ENCODE data around the gene CNOT6L. TPM values are rescaled to one million over a fixed set of nuclear protein-coding genes. Genes with fewer than 3 reads are reported as not detected.
"Not testable (repeated sequence)": the region's sequence is repeated elsewhere in the genome, so short reads cannot be mapped to it uniquely, and the experiment has no call there.

CNOT6L gene
- total RNA-seq, 1 experiment from 2014 or later: 29.7 TPM

- BruUV-seq (replicated peaks): no TSS peak
Observed at GRCh38 chr4:77782102-77782835, 36.9 kb downstream of the CNOT6L start.

DNA sequence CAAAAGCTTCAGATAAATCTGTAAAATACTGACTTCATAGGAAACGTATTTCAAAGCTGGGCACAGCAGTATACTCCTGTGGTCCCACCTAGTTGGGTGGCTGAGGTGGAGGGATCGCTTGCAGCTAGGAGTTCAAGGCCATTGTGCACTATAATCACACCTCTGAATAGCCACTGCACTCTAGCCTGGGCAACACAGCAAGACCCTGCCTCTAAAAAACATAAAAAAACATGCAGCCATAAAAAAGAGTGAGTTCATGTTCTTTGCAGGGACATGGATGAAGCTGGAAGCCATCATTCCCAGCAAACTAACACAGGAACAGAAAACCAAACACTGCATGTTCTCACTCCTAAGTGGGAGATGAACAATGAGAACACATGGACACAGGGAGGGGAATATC, 38.4 kb downstream of the CNOT6L start:
- H3K4me3 Mint-ChIP-seq (ENCODE audit: low read depth, unreplicated experiment); H3K36me3 Mint-ChIP-seq (ENCODE audit: insufficient read depth, unreplicated experiment); H3K27ac Mint-ChIP-seq (ENCODE audit: unreplicated experiment); BruUV-seq (replicated peaks); H3K9me3 Mint-ChIP-seq (ENCODE audit: low read depth, unreplicated experiment); DNase-seq; H3K4me1 Mint-ChIP-seq (ENCODE audit: low read depth, unreplicated experiment); intact Hi-C loops (cut with micrococcal nuclease; ENCODE audit: unreplicated experiment); H3K27me3 Mint-ChIP-seq (ENCODE audit: unreplicated experiment); CTCF ChIA-PET: not testable (repeated sequence)

More at GRCh38 chr4:77782102-77782835, 36.9 kb downstream of the CNOT6L start:
- Mint-ChIP-seq H3K9me3 (ENCODE audit: low read depth, unreplicated experiment) (no peaks in the 10 kb centered on the region), H3K27me3 (ENCODE audit: unreplicated experiment) (no peaks in the 10 kb centered on the region), H3K4me1 (ENCODE audit: low read depth, unreplicated experiment) (peaks cover 6% of the 10 kb centered on the region), H3K27ac (ENCODE audit: unreplicated experiment) (no peak overlapping the region), H3K4me3 (ENCODE audit: low read depth, unreplicated experiment) (no peak overlapping the region), H3K36me3 (ENCODE audit: insufficient read depth, unreplicated experiment) (no peaks in the 10 kb centered on the region)
- CTCF ChIA-PET: interaction anchor here (0.6 to 0.7 kb wide), 2 partner anchors 979 to 1980 kb away, joined by 4 read pairs; no protein-coding TSS in a partner anchor
- intact Hi-C loops (cut with micrococcal nuclease; ENCODE audit: unreplicated experiment): no loop called here
- no peak for DNase-seq
- TF ChIP-seq, protein P1, sequence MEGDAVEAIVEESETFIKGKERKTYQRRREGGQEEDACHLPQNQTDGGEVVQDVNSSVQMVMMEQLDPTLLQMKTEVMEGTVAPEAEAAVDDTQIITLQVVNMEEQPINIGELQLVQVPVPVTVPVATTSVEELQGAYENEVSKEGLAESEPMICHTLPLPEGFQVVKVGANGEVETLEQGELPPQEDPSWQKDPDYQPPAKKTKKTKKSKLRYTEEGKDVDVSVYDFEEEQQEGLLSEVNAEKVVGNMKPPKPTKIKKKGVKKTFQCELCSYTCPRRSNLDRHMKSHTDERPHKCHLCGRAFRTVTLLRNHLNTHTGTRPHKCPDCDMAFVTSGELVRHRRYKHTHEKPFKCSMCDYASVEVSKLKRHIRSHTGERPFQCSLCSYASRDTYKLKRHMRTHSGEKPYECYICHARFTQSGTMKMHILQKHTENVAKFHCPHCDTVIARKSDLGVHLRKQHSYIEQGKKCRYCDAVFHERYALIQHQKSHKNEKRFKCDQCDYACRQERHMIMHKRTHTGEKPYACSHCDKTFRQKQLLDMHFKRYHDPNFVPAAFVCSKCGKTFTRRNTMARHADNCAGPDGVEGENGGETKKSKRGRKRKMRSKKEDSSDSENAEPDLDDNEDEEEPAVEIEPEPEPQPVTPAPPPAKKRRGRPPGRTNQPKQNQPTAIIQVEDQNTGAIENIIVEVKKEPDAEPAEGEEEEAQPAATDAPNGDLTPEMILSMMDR (IDR thresholded peaks at IDR 0.05; ENCODE audit: unreplicated experiment): no peak

GRCh38 chr4:77777135-77777807, 41.9 kb downstream of the CNOT6L start:
- intact Hi-C loops (cut with micrococcal nuclease; ENCODE audit: unreplicated experiment): no loop called here
- no peak overlapping the region for H3K4me3 Mint-ChIP-seq (ENCODE audit: low read depth, unreplicated experiment)
- CTCF ChIA-PET: interaction anchor here (0.6 kb wide), 1 partner anchor 60 kb away, joined by 4 read pairs; no protein-coding TSS in a partner anchor

GRCh38 chr4:77776182-77777134, 42.7 kb downstream of the CNOT6L start:
- intact Hi-C loops (cut with micrococcal nuclease; ENCODE audit: unreplicated experiment): no loop called here
- DNase-seq: no peak
- CTCF ChIA-PET: no interaction called here
- Mint-ChIP-seq H3K27me3 (ENCODE audit: unreplicated experiment) (no peaks in the 10 kb centered on the region), H3K4me3 (ENCODE audit: low read depth, unreplicated experiment) (no peak overlapping the region), H3K36me3 (ENCODE audit: insufficient read depth, unreplicated experiment) (no peaks in the 10 kb centered on the region), H3K27ac (ENCODE audit: unreplicated experiment) (no peak overlapping the region), H3K4me1 (ENCODE audit: low read depth, unreplicated experiment) (no peaks in the 10 kb centered on the region), H3K9me3 (ENCODE audit: low read depth, unreplicated experiment) (no peaks in the 10 kb centered on the region)
- TF ChIP-seq, protein P1 (IDR thresholded peaks at IDR 0.05; ENCODE audit: unreplicated experiment): no peak
- BruUV-seq (replicated peaks): no TSS peak

More at GRCh38 chr4:77777135-77777807, 41.9 kb downstream of the CNOT6L start:
- no peak for DNase-seq
- Mint-ChIP-seq H3K9me3 (ENCODE audit: low read depth, unreplicated experiment) (no peaks in the 10 kb centered on the region), H3K36me3 (ENCODE audit: insufficient read depth, unreplicated experiment) (no peaks in the 10 kb centered on the region), H3K27me3 (ENCODE audit: unreplicated experiment) (no peaks in the 10 kb centered on the region), H3K4me1 (ENCODE audit: low read depth, unreplicated experiment) (no peaks in the 10 kb centered on the region), H3K27ac (ENCODE audit: unreplicated experiment) (no peak overlapping the region)
- BruUV-seq (replicated peaks): no TSS peak
- TF ChIP-seq, protein P1 (IDR thresholded peaks at IDR 0.05; ENCODE audit: unreplicated experiment): no peak

Measured in Calu3 (cell line).